NCI-H2171 (cell line): Measurements from ENCODE around the gene SMPD3.

Experiments used
- DNase-seq: peaks from one replicate; lab custom pipeline; 2025; lab: John Stamatoyannopoulos, UW

Gene SMPD3

GRCh38 chr16:68403177-68403576 is 45.1 kb downstream of the SMPD3 start:
- no peak for DNase-seq

GRCh38 chr16:68402748-68403040 is 45.6 kb downstream of the SMPD3 start:
- no peak for DNase-seq

GRCh38 chr16:68401871-68402747 is 46.2 kb downstream of the SMPD3 start:
- no peak for DNase-seq

GRCh38 chr16:68400924-68401460 is 47.3 kb downstream of the SMPD3 start:
- DNase-seq = no peak

GRCh38 chr16:68400083-68400923 is 48.0 kb downstream of the SMPD3 start:
- no peak for DNase-seq

GRCh38 chr16:68399456-68399855 is 48.9 kb downstream of the SMPD3 start:
- no peak for DNase-seq

- no peak for DNase-seq
These were observed 50.6 kb downstream of the SMPD3 start for GRCh38 chr16:68397710-68398201.

GRCh38 chr16:68396481-68396880 is 51.8 kb downstream of the SMPD3 start:
- DNase-seq = no peak

GRCh38 chr16:68395815-68396214 is 52.5 kb downstream of the SMPD3 start:
- DNase-seq = no peak

GRCh38 chr16:68395167-68395786 is 53.0 kb downstream of the SMPD3 start:
- no peak for DNase-seq

- no peak for DNase-seq
These were observed 55.0 kb downstream of the SMPD3 start for GRCh38 chr16:68393333-68393732.

GRCh38 chr16:68389750-68390371 is 58.4 kb downstream of the SMPD3 start:
- no peak for DNase-seq

- no peak for DNase-seq
These were observed 59.3 kb downstream of the SMPD3 start for GRCh38 chr16:68389006-68389405.

GRCh38 chr16:68388124-68388523 is 60.2 kb downstream of the SMPD3 start:
- no peak for DNase-seq

- DNase-seq = no peak
These were observed 61.0 kb downstream of the SMPD3 start for GRCh38 chr16:68387301-68387700.

- no peak for DNase-seq
These were observed 61.7 kb downstream of the SMPD3 start for GRCh38 chr16:68386628-68387027.

- no peak for DNase-seq
These were observed 62.9 kb downstream of the SMPD3 start for GRCh38 chr16:68385371-68385770.

- DNase-seq = no peak
These were observed 63.8 kb downstream of the SMPD3 start for GRCh38 chr16:68384288-68385161.

GRCh38 chr16:68383858-68384257 is 64.5 kb downstream of the SMPD3 start:
- DNase-seq = no peak

- DNase-seq = no peak
These were observed 66.0 kb downstream of the SMPD3 start for GRCh38 chr16:68382296-68382718.

GRCh38 chr16:68381363-68381724 is 67.0 kb downstream of the SMPD3 start:
- DNase-seq = no peak
